Stimulated activated CD8-positive, alpha-beta memory T cell treated with anti-CD3 and anti-CD28 coated beads, Interleukin-4, amount 100 ng/mL, for 24 hours (primary cell): ENCODE data around the gene TPRX1.
"Not testable (repeated sequence)": the region's sequence is repeated elsewhere in the genome, so short reads cannot be mapped to it uniquely, and the experiment has no call there.

Experiments
- DNase-seq: peaks from one replicate; pipeline ENCODE4 v3.0.0-alpha.2; 2020; ENCODE audit warnings: low read depth

Gene TPRX1

GRCh38 chr19:47802521-47803043 is 1.8 kb downstream of the TPRX1 start:
- no peak for DNase-seq

GRCh38 chr19:47801270-47801669 is 3.1 kb downstream of the TPRX1 start:
- no peak for DNase-seq

- DNase-seq, result no peak
These were observed 5.5 kb downstream of the TPRX1 start for GRCh38 chr19:47798904-47799266.

GRCh38 chr19:47797996-47798903 is 6.1 kb downstream of the TPRX1 start:
- DNase-seq, result no peak

- no peak for DNase-seq
These were observed 7.6 kb downstream of the TPRX1 start for GRCh38 chr19:47796785-47797184.

- no peak for DNase-seq
These were observed 9.8 kb downstream of the TPRX1 start for GRCh38 chr19:47794526-47794925.

GRCh38 chr19:47792616-47793015 is 11.7 kb downstream of the TPRX1 start:
- DNase-seq, result no peak

GRCh38 chr19:47790398-47790814 is 13.9 kb downstream of the TPRX1 start:
- peak; percentile 82 for DNase-seq

GRCh38 chr19:47789811-47790210 is 14.5 kb downstream of the TPRX1 start:
- DNase-seq, result not testable (repeated sequence)

- DNase-seq, result not testable (repeated sequence)
These were observed 17.0 kb downstream of the TPRX1 start for GRCh38 chr19:47787307-47787706.

GRCh38 chr19:47786566-47786965 is 17.8 kb downstream of the TPRX1 start:
- DNase-seq, result no peak

- no peak for DNase-seq
These were observed 22.6 kb downstream of the TPRX1 start for GRCh38 chr19:47781590-47782262.

- no peak for DNase-seq
These were observed 24.2 kb downstream of the TPRX1 start for GRCh38 chr19:47780215-47780551.

- DNase-seq, result no peak
These were observed 24.7 kb downstream of the TPRX1 start for GRCh38 chr19:47779524-47780214.

GRCh38 chr19:47778954-47779351 is 25.4 kb downstream of the TPRX1 start:
- DNase-seq, result no peak

- peak; percentile 68 for DNase-seq
These were observed 26.1 kb downstream of the TPRX1 start, which contains the start of gene SELENOW for GRCh38 chr19:47778049-47778953. SELENOW (plus strand) TSS chr19:47778703; CDS start chr19:47778786, 83 bp downstream.

GRCh38 chr19:47777245-47778048 is 26.9 kb downstream of the TPRX1 start:
- DNase-seq, result not testable (repeated sequence)

- DNase-seq, result no peak
These were observed 27.8 kb downstream of the TPRX1 start for GRCh38 chr19:47776568-47776967.

GRCh38 chr19:47771291-47771690 is 33.1 kb downstream of the TPRX1 start:
- not testable (repeated sequence) for DNase-seq

GRCh38 chr19:47769534-47769933 is 34.8 kb downstream of the TPRX1 start:
- no peak for DNase-seq

- no peak for DNase-seq
These were observed 35.7 kb downstream of the TPRX1 start for GRCh38 chr19:47768604-47769003.
